HG03575 (cell line): ENCODE results near the gene PCDHA12.

ENCODE experiments used
- ATAC-seq: cut with Tn5 transposase; IDR thresholded peaks from one replicate; pipeline ENCODE4 v1.9.1; 2021; ENCODE audit not compliant: unreplicated experiment, insufficient number of reproducible peaks, low FRiP score; ENCODE audit errors: extremely low read depth

PCDHA12 gene

GRCh38 chr5:140926443-140927227, 51.5 kb downstream of the PCDHA12 start:
- ATAC-seq = no peak

GRCh38 chr5:140927228-140927573, 52.1 kb downstream of the PCDHA12 start:
- no peak for ATAC-seq
